ENCODE results near the gene MAX. TPM values are rescaled to one million over a fixed set of nuclear protein-coding genes. Genes with fewer than 3 reads are reported as not detected.

The MAX gene
- total RNA-seq, 3 donors from 2014 or later, result 129 to 153 (median 147) TPM

GRCh38 chr14:65054471-65055085, 47.7 kb downstream of the MAX start:
- no peaks in the 10 kb centered on the region for H3K36me3 ChIP-seq (ENCODE audit: low read depth)

GRCh38 chr14:65053466-65053865, 48.9 kb downstream of the MAX start:
- no peaks in the 10 kb centered on the region for H3K4me1 ChIP-seq (ENCODE audit: low read depth)
- no peaks in the 10 kb centered on the region for H3K9me3 ChIP-seq
- no peaks in the 10 kb centered on the region for H3K36me3 ChIP-seq (ENCODE audit: low read depth)
- TF ChIP-seq CTCF (IDR thresholded peaks at IDR 0.05), result no peak
- intact Hi-C loops (cut with DNase I, micrococcal nuclease), result no loop called here
- no peak for DNase-seq
- H3K4me3 ChIP-seq, result no peak overlapping the region
- no peak for ATAC-seq

More at GRCh38 chr14:65054471-65055085, 47.7 kb downstream of the MAX start:
- no peaks in the 10 kb centered on the region for H3K9me3 ChIP-seq
- intact Hi-C loops (cut with DNase I, micrococcal nuclease), result no loop called here
- no peaks in the 10 kb centered on the region for H3K4me1 ChIP-seq (ENCODE audit: low read depth)
- no peak overlapping the region for H3K4me3 ChIP-seq
- ATAC-seq (peak; percentile 52), DNase-seq (no peak)
- no peak for TF ChIP-seq CTCF (IDR thresholded peaks at IDR 0.05)

GRCh38 chr14:65052832-65053231, 49.5 kb downstream of the MAX start:
- ATAC-seq (peak; percentile 18), DNase-seq (no peak)
- no peak overlapping the region for H3K4me3 ChIP-seq
- H3K4me1 ChIP-seq (ENCODE audit: low read depth), result peaks cover 1% of the 10 kb centered on the region
- H3K36me3 ChIP-seq (ENCODE audit: low read depth), result no peaks in the 10 kb centered on the region
- no peaks in the 10 kb centered on the region for H3K9me3 ChIP-seq
- no peak for TF ChIP-seq CTCF (IDR thresholded peaks at IDR 0.05)
- intact Hi-C loops (cut with DNase I, micrococcal nuclease), result no loop called here

- ATAC-seq, result no peak
- H3K9me3 ChIP-seq, result no peaks in the 10 kb centered on the region
- intact Hi-C loops (cut with DNase I, micrococcal nuclease), result no loop called here
- H3K4me3 ChIP-seq, result no peak overlapping the region
- no peak for TF ChIP-seq CTCF (IDR thresholded peaks at IDR 0.05)
- no peak for DNase-seq
- H3K36me3 ChIP-seq (ENCODE audit: low read depth), result peaks cover 3% of the 10 kb centered on the region
- H3K4me1 ChIP-seq (ENCODE audit: low read depth), result peaks cover 13% of the 10 kb centered on the region
These were observed 56.6 kb downstream of the MAX start for GRCh38 chr14:65045709-65046108.

GRCh38 chr14:65045006-65045405, 57.3 kb downstream of the MAX start:
- H3K36me3 ChIP-seq (ENCODE audit: low read depth), result peaks cover 3% of the 10 kb centered on the region
- TF ChIP-seq CTCF (IDR thresholded peaks at IDR 0.05), result no peak
- ATAC-seq (no peak), DNase-seq (no peak)
- intact Hi-C loops (cut with DNase I, micrococcal nuclease), result no loop called here
- H3K4me1 ChIP-seq (ENCODE audit: low read depth), result peaks cover 13% of the 10 kb centered on the region
- no peaks in the 10 kb centered on the region for H3K9me3 ChIP-seq
- no peak overlapping the region for H3K4me3 ChIP-seq

- no peak for DNase-seq
- peaks cover 3% of the 10 kb centered on the region for H3K36me3 ChIP-seq (ENCODE audit: low read depth)
- intact Hi-C loops (cut with DNase I, micrococcal nuclease), result no loop called here
- no peaks in the 10 kb centered on the region for H3K9me3 ChIP-seq
- TF ChIP-seq CTCF (IDR thresholded peaks at IDR 0.05), result no peak
- no peak for ATAC-seq
- H3K4me3 ChIP-seq, result no peak overlapping the region
- H3K4me1 ChIP-seq (ENCODE audit: low read depth), result peaks cover 13% of the 10 kb centered on the region
These were observed 57.7 kb downstream of the MAX start for GRCh38 chr14:65044596-65044959.
